ENCODE results near the gene PHF19. TPM values are rescaled to one million over a fixed set of nuclear protein-coding genes. Genes with fewer than 3 reads are reported as not detected.

PHF19 gene
- total RNA-seq, 1 experiment from 2014 or later: 66.8 TPM

DNA sequence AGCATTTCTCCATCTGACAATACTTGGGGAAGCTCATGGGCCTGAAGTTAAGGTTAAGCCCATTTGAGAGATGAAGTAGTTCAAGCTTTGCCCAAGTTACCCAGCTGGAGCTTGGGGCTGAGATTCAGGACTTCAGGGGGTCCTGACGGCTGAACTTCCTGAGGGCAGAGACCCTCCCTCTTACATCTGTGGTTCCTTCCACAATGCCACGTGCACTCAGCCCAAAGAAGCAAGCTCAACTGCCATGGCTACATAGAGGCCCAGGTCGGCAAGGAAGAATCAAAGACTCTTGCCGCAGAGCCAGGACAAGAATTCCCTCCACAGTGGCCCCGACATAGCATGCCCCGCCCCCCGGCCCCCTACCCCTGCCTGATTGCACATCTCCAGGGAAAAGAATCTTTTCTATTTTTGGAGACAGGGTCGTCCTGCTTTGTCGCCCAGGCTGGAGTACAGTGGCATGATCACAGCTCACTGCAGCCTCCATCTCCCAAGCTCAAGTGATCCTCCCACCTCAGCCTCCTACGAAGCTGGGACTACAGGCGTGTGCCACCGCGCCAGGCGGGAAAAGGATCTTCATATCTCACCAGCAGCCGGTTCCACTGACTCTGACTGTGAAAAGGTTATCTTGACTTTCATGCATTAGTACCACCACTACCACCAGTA, 9.2 kb downstream of the PHF19 start:
- Mint-ChIP-seq H3K36me3 (ENCODE audit: insufficient read depth in 1 of 3, low read depth in 3 of 3) (peaks cover 3 to 55% (median 17%) of the 10 kb centered on the region in 3 experiments; a peak in 6 of 7 replicates), H3K27ac (no peak overlapping the region), H3K27me3 (ENCODE audit: low read depth) (no peaks in the 10 kb centered on the region), H3K4me3 (peak overlapping the region in 1 of 2 experiments; percentile 49; a peak in 3 of 5 replicates), H3K9me3 (no peaks in the 10 kb centered on the region; a peak in 1 of 5 replicates), H3K4me1 (peaks cover 20 to 29% of the 10 kb centered on the region in 2 experiments)
- Histone ChIP-seq H4K8ac (replicated peaks; ENCODE audit: insufficient read length, low read depth, low read length) (no peak overlapping the region), H3K79me2 (ENCODE audit: insufficient read depth, low read length) (no peaks in the 10 kb centered on the region), H3K79me1 (ENCODE audit: insufficient read depth, low read depth, low read length, poor library complexity, severe bottlenecking) (no peaks in the 10 kb centered on the region), H4K91ac (ENCODE audit: insufficient read length, low read depth, low read length) (no peak overlapping the region), H3K18ac (ENCODE audit: insufficient read length, low read depth, low read length) (no peak overlapping the region), H2BK12ac (ENCODE audit: insufficient read length, low read depth, low read length) (no peak overlapping the region), H2BK5ac (ENCODE audit: insufficient read length, low read length) (no peak overlapping the region), H3K4me1 (ENCODE audit: insufficient read depth, low read length) (0 out of 2 replicates have a peak, but pooled peaks cover 2% of the 10 kb centered on the region), H2BK120ac (ENCODE audit: low read depth, low read length, poor library complexity, severe bottlenecking) (no peak overlapping the region), H3K27me3 (ENCODE audit: insufficient read depth, low read length) (no peaks in the 10 kb centered on the region), H2AK5ac (ENCODE audit: insufficient read length, low read length) (no peak overlapping the region), H2BK15ac (ENCODE audit: low read depth, low read length) (no peak overlapping the region), H2AFZ (ENCODE audit: low read length) (no peak overlapping the region), H2BK20ac (ENCODE audit: low read depth, low read length, poor library complexity, severe bottlenecking) (no peak overlapping the region), H3K9me3 (ENCODE audit: control insufficient read depth, low read depth, low read length) (no peaks in the 10 kb centered on the region), H3K9ac (ENCODE audit: extremely low read depth, insufficient read length, low read length) (no peak overlapping the region), H4K5ac (ENCODE audit: insufficient read length, low read depth, low read length) (no peak overlapping the region), H3K56ac (ENCODE audit: insufficient read length, low read depth, low read length) (no peak overlapping the region), H3K27ac (ENCODE audit: insufficient read length, low read depth, low read length) (no peak overlapping the region), H3K14ac (ENCODE audit: insufficient read depth, low read length) (no peak overlapping the region), H3K23ac (ENCODE audit: insufficient read length, low read depth, low read length) (no peak overlapping the region), H3T11ph (ENCODE audit: low read length) (no peak overlapping the region), H3K4ac (ENCODE audit: low read depth, low read length) (no peak overlapping the region), H3K23me2 (ENCODE audit: insufficient read length, low read depth, low read length, poor library complexity, severe bottlenecking) (no peaks in the 10 kb centered on the region), H4K20me1 (ENCODE audit: control insufficient read depth, insufficient read depth, insufficient read length) (no peaks in the 10 kb centered on the region), H3K4me2 (ENCODE audit: insufficient read depth, insufficient read length, low read length) (peak overlapping the region; percentile 35)
- TF ChIP-seq, protein P1, sequence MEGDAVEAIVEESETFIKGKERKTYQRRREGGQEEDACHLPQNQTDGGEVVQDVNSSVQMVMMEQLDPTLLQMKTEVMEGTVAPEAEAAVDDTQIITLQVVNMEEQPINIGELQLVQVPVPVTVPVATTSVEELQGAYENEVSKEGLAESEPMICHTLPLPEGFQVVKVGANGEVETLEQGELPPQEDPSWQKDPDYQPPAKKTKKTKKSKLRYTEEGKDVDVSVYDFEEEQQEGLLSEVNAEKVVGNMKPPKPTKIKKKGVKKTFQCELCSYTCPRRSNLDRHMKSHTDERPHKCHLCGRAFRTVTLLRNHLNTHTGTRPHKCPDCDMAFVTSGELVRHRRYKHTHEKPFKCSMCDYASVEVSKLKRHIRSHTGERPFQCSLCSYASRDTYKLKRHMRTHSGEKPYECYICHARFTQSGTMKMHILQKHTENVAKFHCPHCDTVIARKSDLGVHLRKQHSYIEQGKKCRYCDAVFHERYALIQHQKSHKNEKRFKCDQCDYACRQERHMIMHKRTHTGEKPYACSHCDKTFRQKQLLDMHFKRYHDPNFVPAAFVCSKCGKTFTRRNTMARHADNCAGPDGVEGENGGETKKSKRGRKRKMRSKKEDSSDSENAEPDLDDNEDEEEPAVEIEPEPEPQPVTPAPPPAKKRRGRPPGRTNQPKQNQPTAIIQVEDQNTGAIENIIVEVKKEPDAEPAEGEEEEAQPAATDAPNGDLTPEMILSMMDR (conservative IDR thresholded peaks at IDR 0.05): no peak
- no peak for DNase-seq
- WGBS (ENCODE audit: extremely low coverage, insufficient read length, low lambda C conversion rate): no CpG with 5 or more reads among the region's 15 CpGs

Measured in H9 (cell line).